ENCODE measurements around the gene ERVFRD-1.
A peak's percentile ranks its signal among the peaks of the same experiment; 100 is the strongest.

Gene ERVFRD-1

DNA sequence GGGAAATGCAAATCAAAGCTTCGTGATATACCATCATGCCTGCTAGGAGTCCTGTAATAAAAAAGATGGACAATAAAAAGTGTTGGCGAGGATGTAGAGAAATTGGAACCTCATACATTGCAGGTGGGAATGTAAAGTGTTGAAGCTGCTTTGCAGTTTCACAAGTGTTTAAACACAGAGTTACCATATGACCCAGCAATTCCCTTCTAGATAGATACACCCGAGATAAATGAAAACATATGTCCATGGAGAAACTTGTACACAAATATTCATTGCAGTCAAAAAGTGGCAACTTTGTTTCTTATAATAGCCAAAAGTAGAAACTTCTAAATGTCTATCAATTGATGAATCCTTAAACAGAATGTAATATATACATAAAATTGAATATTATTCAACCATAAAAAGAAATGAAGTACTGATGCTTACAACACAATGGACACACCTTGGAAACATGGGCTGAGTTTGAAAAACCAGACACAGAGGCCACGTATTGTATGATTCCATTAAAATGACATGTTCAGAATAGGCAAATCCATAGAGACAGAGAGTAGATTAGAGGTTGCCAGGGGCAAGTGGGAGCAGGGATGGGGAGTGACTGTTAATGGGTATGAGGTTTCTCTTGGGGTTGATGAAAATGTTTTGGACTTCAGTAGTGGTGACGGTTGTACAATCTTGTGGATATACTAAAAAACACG is 20.8 kb upstream of the ERVFRD-1 start (continued):
- TF ChIP-seq, protein P1, sequence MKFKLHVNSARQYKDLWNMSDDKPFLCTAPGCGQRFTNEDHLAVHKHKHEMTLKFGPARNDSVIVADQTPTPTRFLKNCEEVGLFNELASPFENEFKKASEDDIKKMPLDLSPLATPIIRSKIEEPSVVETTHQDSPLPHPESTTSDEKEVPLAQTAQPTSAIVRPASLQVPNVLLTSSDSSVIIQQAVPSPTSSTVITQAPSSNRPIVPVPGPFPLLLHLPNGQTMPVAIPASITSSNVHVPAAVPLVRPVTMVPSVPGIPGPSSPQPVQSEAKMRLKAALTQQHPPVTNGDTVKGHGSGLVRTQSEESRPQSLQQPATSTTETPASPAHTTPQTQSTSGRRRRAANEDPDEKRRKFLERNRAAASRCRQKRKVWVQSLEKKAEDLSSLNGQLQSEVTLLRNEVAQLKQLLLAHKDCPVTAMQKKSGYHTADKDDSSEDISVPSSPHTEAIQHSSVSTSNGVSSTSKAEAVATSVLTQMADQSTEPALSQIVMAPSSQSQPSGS (tag by site-specific recombination; IDR thresholded peaks at IDR 0.05; ENCODE audit: low read depth) = no peak
- TF ChIP-seq ZSCAN4 (tag by site-specific recombination; IDR thresholded peaks at IDR 0.05) = no peak

- H3K4me1 ChIP-seq (ENCODE audit: control insufficient read depth, insufficient read depth, low read length) = no peaks in the 10 kb centered on the region
- TF ChIP-seq ZNF10 (tag by site-specific recombination; IDR thresholded peaks at IDR 0.05) (no peak), ZNF114 (tag by site-specific recombination; IDR thresholded peaks at IDR 0.05) (no peak), KLF9 (tag by site-specific recombination; IDR thresholded peaks at IDR 0.05; ENCODE audit: low read depth) (no peak), ZNF146 (tag by site-specific recombination; IDR thresholded peaks at IDR 0.05) (no peak), ZNF138 (tag by site-specific recombination; IDR thresholded peaks at IDR 0.05; ENCODE audit: borderline replicate concordance) (no peak), SP2 (tag by site-specific recombination; IDR thresholded peaks at IDR 0.05) (no peak), ZFP37 (tag by site-specific recombination; IDR thresholded peaks at IDR 0.05) (no peak), REPIN1 (tag by site-specific recombination; IDR thresholded peaks at IDR 0.05; ENCODE audit: low read depth) (no peak), RBAK (tag by site-specific recombination; IDR thresholded peaks at IDR 0.05) (no peak), MZF1 (tag by site-specific recombination; IDR thresholded peaks at IDR 0.05; ENCODE audit: borderline replicate concordance) (no peak), SETDB1 (IDR thresholded peaks at IDR 0.05; ENCODE audit: insufficient read length, low read length) (no peak), ZNF548 (tag by site-specific recombination; IDR thresholded peaks at IDR 0.05) (no peak), ZNF132 (tag by site-specific recombination; IDR thresholded peaks at IDR 0.05; ENCODE audit: borderline replicate concordance) (no peak), ZNF830 (tag by site-specific recombination; IDR thresholded peaks at IDR 0.05; ENCODE audit: low read depth) (no peak)
- TF ChIP-seq, protein P2, sequence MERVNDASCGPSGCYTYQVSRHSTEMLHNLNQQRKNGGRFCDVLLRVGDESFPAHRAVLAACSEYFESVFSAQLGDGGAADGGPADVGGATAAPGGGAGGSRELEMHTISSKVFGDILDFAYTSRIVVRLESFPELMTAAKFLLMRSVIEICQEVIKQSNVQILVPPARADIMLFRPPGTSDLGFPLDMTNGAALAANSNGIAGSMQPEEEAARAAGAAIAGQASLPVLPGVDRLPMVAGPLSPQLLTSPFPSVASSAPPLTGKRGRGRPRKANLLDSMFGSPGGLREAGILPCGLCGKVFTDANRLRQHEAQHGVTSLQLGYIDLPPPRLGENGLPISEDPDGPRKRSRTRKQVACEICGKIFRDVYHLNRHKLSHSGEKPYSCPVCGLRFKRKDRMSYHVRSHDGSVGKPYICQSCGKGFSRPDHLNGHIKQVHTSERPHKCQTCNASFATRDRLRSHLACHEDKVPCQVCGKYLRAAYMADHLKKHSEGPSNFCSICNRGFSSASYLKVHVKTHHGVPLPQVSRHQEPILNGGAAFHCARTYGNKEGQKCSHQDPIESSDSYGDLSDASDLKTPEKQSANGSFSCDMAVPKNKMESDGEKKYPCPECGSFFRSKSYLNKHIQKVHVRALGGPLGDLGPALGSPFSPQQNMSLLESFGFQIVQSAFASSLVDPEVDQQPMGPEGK (tag by site-specific recombination; IDR thresholded peaks at IDR 0.05) = no peak
- no peaks in the 10 kb centered on the region for H3K9me3 ChIP-seq (ENCODE audit: control insufficient read depth, insufficient read depth, low read depth, low read length)
- H3K36me3 ChIP-seq (ENCODE audit: control insufficient read depth in 2 of 2, insufficient read depth in 1 of 2, low read length in 2 of 2) = peaks cover 6 to 19% of the 10 kb centered on the region in 2 experiments; a peak in 2 of 3 replicates
- CTCF ChIA-PET = interaction anchor here (0.6 to 1.6 kb wide), 2 partner anchors 15 to 366 kb away, joined by 3 to 7 read pairs; no protein-coding TSS in a partner anchor
- no peak overlapping the region for H3K27ac ChIP-seq (ENCODE audit: extremely low read depth, low read depth, low read length)
- POLR2A ChIA-PET = no interaction called here
- H3K4me3 ChIP-seq (ENCODE audit: low read depth, low read length) = no peak overlapping the region
These were observed 19.1 kb upstream of the ERVFRD-1 start for GRCh38 chr6:11130605-11131004.

- H3K27ac ChIP-seq (ENCODE audit: extremely low read depth, low read depth, low read length) = no peak overlapping the region
- no peaks in the 10 kb centered on the region for H3K9me3 ChIP-seq (ENCODE audit: control insufficient read depth, insufficient read depth, low read depth, low read length)
- no peak overlapping the region for H3K4me3 ChIP-seq (ENCODE audit: low read depth, low read length)
- CTCF ChIA-PET = interaction anchor here (0.6 to 1.6 kb wide), 4 partner anchors 14 to 366 kb away, joined by 3 to 7 read pairs (median 3); no protein-coding TSS in a partner anchor
- no peak for TF ChIP-seq IKZF3 (tag by site-specific recombination; IDR thresholded peaks at IDR 0.05)
- peak; percentile 52; the same call in 1 of the 2 replicates for TF ChIP-seq SCRT1 (tag by site-specific recombination; IDR thresholded peaks at IDR 0.05; ENCODE audit: borderline replicate concordance)
- H3K4me1 ChIP-seq (ENCODE audit: control insufficient read depth, insufficient read depth, low read length) = no peaks in the 10 kb centered on the region
- H3K36me3 ChIP-seq (ENCODE audit: control insufficient read depth in 2 of 2, insufficient read depth in 1 of 2, low read length in 2 of 2) = peaks cover 5 to 13% of the 10 kb centered on the region in 2 experiments; a peak in 2 of 3 replicates
- POLR2A ChIA-PET = no interaction called here
These were observed 18.5 kb upstream of the ERVFRD-1 start for GRCh38 chr6:11129908-11130565.
